Endodermal cell (in vitro differentiated cells): ENCODE results near the gene AKR1C2. TPM values are rescaled to one million over a fixed set of nuclear protein-coding genes. Genes with fewer than 3 reads are reported as not detected.

Experiments used
- total RNA-seq, 2 donors: library from RNA; stranded (reverse); fragmentation: NEBNext Ultra II Directional in 1 of 2; extraction: Animal tissue kit (Norgen Biotek cat#: 25700) in 1 of 2; gene quantifications; 2 replicates in 1 of 2; 3 replicates in 1 of 2; pipeline ENCODE4 v1.2.1, GENCODE V29; 2021

AKR1C2 gene
- total RNA-seq, 2 donors from 2014 or later = 0.33 to 0.89 TPM

Other genes starting within 250 kb of the AKR1C2 start
- gene AKR1E2, start 177.7 kb downstream of the AKR1C2 start, total RNA-seq = 1 to 10 TPM; 5.7 to 6.4 TPM
- 1 to 10 TPM in 1 of 2 donors, under 1 TPM in 1; 0.62 to 1.6 TPM for gene AKR1C1, start 40.4 kb downstream of the AKR1C2 start, total RNA-seq
- gene AKR1C3, start 90.6 kb upstream of the AKR1C2 start, total RNA-seq = 10 to 100 TPM in 1 of 2 donors, 1 to 10 TPM in 1; 6.1 to 28.9 TPM
- gene AKR1C8, start 181.3 kb upstream of the AKR1C2 start, total RNA-seq = not detected
- not detected for gene AKR1C4, start 193.0 kb upstream of the AKR1C2 start, total RNA-seq